Panc1 (cell line): ENCODE measurements around the gene LRP1B.

ENCODE experiments used
- POLR2AphosphoS5 ChIP-seq: IDR thresholded peaks from 2 replicates; pipeline ENCODE4 v1.6.1; 2012; ENCODE audit warnings: mild to moderate bottlenecking, low read depth, low read length, moderate library complexity
- REST ChIP-seq, 2 experiments: IDR thresholded peaks; 2 replicates each; pipeline ENCODE4 v1.6.1; 2011 to 2012; ENCODE audit warnings: low read depth in 2 of 2, control low read depth in 1 of 2, low read length in 1 of 2, mild to moderate bottlenecking in 1 of 2, moderate library complexity in 1 of 2; ENCODE audit not compliant: insufficient read depth in 1 of 2
- SIN3A ChIP-seq: IDR thresholded peaks from 2 replicates; pipeline ENCODE4 v1.6.1; 2012; ENCODE audit warnings: low read depth, mild to moderate bottlenecking, low read length, moderate library complexity, borderline replicate concordance; ENCODE audit not compliant: insufficient read depth
- TF ChIP-seq, protein P1 (sequence below): fragments of 450-650 bp; IDR thresholded peaks from 2 replicates; pipeline ENCODE4 v1.5.1; 2017; ENCODE audit warnings: mild to moderate bottlenecking

- TF ChIP-seq, protein P1, sequence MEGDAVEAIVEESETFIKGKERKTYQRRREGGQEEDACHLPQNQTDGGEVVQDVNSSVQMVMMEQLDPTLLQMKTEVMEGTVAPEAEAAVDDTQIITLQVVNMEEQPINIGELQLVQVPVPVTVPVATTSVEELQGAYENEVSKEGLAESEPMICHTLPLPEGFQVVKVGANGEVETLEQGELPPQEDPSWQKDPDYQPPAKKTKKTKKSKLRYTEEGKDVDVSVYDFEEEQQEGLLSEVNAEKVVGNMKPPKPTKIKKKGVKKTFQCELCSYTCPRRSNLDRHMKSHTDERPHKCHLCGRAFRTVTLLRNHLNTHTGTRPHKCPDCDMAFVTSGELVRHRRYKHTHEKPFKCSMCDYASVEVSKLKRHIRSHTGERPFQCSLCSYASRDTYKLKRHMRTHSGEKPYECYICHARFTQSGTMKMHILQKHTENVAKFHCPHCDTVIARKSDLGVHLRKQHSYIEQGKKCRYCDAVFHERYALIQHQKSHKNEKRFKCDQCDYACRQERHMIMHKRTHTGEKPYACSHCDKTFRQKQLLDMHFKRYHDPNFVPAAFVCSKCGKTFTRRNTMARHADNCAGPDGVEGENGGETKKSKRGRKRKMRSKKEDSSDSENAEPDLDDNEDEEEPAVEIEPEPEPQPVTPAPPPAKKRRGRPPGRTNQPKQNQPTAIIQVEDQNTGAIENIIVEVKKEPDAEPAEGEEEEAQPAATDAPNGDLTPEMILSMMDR: no peak
- TF ChIP-seq SIN3A (no peak), POLR2AphosphoS5 (no peak), REST (IDR thresholded peaks at IDR 0.05; ENCODE audit: insufficient read depth in 1 of 2, low read depth in 2 of 2, low read length in 1 of 2) (no peak)
Measured at GRCh38 chr2:142025394-142025793, 105.4 kb downstream of the LRP1B start.
